ENCODE results near the gene ARL2.

DNA sequence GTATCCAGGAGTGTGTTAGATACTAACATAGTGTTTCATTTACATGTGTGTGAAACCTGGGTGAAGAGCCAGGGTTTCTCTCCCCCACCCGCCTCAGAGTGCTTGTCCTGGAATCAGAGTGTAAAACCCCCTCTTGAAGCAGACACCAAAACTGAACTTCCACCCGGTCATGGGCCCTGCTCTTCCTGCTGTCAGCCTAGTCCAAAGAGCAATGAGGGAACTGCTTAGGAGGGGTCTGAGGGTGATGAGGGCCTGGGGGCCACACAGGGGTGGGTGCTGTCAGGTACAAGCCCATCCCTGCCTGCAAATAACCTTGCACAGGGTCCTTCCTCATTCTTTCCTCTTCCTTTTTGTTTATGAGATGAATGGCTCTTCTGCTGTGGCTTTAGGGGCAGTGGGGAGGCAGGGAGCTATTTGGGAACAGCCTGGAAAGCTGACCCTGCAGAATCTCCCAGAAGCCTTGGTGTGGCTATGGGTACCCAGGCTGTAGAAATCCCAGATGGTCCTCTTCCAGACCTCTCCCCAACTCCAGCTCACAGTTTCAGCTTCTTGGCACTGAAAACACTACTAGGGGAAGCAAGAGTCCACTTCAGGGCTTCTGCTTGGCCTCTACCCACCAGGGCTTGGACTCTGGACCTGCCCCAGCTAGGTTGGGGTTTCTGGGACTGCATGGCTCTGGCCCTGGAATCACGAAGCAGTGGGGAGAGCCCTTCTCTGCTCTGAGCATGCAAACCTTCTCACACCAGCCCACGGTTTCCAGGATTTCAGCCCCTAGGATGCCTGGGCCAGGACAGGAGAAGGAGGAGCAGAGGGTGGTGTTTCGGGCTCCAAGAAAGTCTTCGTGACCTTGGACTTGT is 25.7 kb upstream of the ARL2 start:
- TF ChIP-seq, protein P1, sequence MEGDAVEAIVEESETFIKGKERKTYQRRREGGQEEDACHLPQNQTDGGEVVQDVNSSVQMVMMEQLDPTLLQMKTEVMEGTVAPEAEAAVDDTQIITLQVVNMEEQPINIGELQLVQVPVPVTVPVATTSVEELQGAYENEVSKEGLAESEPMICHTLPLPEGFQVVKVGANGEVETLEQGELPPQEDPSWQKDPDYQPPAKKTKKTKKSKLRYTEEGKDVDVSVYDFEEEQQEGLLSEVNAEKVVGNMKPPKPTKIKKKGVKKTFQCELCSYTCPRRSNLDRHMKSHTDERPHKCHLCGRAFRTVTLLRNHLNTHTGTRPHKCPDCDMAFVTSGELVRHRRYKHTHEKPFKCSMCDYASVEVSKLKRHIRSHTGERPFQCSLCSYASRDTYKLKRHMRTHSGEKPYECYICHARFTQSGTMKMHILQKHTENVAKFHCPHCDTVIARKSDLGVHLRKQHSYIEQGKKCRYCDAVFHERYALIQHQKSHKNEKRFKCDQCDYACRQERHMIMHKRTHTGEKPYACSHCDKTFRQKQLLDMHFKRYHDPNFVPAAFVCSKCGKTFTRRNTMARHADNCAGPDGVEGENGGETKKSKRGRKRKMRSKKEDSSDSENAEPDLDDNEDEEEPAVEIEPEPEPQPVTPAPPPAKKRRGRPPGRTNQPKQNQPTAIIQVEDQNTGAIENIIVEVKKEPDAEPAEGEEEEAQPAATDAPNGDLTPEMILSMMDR (conservative IDR thresholded peaks at IDR 0.05) = no peak
- no peak for TF ChIP-seq ZFX (IDR thresholded peaks at IDR 0.05)
